GM21786 (cell line): ENCODE measurements around the gene BASP1.

ENCODE experiments used
- ATAC-seq: cut with Tn5 transposase; IDR thresholded peaks from one replicate; pipeline ENCODE4 v1.9.1; 2021; ENCODE audit not compliant: unreplicated experiment

Gene BASP1, protein sequence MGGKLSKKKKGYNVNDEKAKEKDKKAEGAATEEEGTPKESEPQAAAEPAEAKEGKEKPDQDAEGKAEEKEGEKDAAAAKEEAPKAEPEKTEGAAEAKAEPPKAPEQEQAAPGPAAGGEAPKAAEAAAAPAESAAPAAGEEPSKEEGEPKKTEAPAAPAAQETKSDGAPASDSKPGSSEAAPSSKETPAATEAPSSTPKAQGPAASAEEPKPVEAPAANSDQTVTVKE

DNA sequence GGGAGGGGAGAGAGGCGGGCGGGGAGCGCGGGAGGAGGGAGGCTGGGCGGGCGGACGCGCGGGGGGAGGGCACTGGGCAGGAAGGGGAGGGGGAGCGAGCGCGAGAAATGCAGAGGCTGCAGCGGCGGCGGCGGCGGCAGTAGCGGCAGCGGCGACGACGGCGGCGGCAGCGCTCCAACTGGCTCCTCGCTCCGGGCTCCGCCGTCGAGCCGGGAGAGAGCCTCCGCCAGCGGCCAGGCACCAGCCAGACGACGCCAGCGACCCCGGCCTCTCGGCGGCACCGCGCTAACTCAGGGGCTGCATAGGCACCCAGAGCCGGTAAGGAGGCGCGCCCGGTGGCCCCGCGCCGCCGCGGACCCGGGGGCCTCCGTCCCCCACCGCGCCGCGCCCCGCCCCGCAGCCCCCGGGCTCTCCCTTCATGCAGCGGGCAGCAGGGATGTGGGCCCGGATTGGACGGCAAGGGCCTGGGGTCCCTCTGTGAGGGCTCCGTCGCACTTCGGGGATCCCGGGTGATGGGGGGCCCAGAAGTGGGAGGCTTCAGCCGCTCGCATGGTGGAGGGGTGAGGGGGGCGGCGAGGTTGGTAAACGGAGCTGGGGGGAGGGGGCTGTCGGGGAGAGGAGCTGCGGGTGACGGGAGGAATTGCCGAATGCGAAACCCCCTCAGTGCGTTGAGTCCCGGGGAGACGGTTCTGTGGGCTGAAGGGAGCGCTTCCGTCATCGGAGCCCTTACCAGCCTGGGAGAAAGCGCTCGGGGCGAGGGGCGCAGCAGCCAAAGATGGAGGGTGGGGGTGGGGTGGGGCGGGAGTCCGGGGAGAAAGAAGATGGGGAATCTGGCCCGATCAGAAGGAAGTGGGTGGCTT is at the start of gene BASP1:
TSS of gene BASP1 (plus strand) at position 139 of the 860 bp plus-strand sequence. CDS start 57,586 bp downstream, outside the sequence.
- peak; percentile 27 for ATAC-seq

DNA sequence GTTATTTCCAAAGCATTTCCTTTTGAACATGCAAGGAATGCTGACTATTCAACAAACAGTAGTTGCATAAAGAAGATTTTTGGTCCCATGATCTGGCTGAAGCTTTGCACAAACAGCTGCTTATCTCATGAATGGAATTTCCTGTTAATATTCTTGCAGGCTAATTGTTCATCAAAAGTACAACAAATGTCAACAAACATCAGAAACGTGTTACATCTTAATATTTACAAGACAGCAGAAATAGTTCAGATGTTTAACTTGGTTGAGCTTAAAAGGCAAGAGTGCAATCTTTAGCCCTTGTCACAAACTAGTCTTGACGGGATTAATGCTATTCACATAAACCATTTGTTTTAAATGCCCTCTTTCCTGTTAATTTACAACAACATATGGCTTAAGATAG is 47.9 kb upstream of the BASP1 start:
- ATAC-seq: no peak

DNA sequence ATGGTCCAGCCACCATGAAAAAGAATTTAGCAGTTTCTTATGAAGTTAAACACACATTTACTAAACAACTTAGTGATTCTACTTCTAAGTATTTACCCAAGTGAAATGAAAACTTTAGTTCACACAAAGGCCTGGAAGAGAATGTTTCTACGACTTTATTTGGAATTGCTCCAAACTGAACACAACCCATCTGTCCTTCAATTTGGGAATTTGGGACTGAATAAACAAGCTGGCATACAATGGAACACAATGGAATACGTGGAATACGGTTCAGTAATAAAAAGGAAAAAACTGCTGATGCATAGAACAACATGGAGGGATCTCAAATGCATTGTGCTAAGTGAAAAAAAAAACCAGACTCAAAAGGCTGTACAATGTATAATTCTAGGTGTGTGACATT is 44.6 kb upstream of the BASP1 start:
- ATAC-seq: no peak

DNA sequence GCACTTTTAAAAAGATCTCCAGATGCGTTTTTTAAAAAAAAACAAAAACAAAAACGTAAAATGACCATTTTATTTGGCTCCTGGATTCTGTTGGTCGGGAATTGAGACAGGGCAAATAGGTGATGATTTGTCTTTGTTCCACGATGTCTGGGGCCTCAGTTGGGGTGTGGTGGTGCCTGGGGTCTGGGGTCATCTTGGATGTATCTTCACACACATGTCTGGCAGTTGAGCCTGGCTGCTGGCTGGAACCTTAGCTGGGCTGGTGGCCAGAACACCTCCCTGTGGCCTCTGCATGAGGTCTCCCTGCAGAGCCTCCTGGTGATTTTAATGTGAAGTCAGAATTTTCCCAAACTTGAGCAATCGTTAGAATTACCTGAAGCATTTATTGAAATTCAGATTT is 42.5 kb upstream of the BASP1 start:
- ATAC-seq: no peak

DNA sequence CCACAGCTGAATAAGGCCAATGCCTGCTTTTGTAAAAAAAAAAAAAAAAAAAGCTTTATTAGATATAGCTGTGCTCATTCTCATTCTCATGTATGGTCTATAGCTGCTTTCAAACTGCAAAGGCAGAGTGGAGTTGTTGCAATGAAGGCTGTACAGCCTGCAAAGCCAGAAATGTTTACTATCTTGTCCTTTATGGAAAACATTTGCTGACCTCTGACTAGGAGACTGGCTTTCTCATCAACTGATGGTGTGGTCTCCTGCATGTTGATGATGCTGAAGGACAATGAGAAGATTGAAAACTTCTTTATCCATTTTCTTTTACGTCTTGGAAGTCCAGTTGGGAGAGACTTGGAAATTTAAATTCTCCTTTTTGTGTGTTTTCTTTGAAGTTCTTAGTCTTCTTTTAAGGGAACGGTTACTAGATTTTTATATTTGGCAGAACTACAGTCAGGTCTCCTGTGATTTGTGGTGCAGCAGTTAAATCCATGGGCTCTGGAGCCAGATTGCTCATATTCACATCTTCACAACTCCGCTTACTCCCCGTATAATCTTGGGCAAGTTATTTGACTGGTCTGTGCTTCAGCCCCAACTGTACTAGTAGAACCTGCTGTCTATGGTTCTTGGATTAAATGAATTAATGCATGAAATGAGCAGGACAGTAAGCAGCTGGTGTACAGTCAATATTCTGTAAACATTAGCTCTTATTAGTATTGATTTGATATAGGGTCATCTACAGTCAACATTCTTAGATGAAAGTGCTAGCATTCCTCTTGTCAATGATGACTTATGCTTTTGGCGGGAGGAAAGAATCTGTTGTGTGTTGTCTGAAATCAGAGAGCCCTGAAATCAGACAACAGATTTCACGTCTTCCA is 39.7 kb upstream of the BASP1 start:
- ATAC-seq: no peak

DNA sequence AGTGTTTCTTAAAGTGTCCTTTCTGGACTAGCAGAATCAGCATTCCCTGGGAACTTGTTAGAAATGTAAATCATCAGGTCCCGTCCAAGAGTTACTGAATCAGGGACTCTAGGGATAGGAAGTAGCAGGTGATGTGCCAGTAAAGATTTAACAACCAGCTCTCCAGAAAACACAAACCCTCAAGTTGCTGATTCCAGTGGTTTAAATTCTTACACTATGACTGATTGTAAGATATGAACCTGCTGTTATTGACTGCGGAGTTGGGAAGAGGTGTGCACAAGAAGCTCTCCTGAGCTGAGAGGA is 39.1 kb upstream of the BASP1 start:
- ATAC-seq: no peak

DNA sequence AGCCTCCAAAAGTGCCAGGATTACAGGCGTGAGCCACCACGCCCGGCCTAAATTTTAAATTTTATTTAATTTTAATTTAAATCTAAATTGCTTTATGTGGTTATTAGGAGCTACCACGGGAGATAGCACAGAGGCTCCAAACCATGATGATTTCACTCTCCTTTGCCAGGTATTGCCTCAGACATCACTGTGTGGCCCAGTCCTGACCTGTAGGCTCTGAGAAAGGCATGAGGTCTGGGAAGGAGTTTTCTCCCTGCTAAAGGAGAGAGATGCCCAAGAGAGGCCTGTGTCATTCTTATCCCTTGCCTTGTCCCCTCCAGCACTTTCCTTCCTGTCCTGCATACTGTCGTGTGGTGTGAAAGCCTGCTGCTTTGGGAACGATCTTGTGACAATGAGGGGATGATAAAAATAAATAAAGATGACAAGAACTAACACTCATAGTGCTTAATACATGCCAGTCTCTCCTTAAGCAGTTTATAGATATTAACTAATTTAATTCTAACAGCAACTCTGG is 37.0 kb upstream of the BASP1 start:
- ATAC-seq: no peak

DNA sequence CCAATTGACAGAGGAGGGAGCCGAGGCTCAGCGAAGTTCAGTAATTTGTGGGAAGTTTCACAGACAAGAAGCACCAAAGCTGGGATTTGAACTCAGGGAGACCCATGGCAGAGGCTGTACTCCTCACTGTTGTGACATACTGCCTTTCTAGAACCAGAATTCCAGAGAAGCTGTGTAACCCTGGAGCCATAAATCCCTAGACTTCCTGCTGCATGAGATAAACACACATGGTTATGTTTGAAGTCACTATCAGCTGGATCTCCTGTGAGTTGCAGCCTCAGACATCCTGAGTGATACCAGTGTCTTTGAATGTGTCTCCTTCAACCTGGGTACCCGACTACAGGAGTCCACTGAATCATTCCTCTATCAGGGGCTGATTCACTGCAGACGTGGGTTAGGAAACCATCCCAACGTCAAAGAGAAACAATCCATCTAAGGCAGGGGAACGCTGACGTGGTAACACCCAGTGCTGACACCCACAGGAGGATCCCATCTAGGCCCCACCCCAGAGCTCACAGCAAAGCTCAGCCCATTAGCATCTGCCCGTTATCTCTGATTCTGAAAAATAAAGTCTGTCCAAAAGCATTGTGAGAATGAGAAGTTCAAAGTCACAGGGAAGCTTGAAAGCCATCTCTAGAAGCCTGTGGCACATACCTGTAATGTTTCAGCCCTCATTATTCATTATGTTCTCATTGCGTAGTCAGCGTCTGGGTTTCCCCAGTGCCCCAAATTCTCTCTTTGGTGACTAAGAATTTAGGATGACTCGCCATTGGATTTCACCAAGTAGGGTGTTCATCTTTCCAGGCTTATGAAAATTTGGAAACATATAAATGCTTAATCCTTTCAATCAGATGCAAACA is 36.3 kb upstream of the BASP1 start:
- ATAC-seq: no peak

DNA sequence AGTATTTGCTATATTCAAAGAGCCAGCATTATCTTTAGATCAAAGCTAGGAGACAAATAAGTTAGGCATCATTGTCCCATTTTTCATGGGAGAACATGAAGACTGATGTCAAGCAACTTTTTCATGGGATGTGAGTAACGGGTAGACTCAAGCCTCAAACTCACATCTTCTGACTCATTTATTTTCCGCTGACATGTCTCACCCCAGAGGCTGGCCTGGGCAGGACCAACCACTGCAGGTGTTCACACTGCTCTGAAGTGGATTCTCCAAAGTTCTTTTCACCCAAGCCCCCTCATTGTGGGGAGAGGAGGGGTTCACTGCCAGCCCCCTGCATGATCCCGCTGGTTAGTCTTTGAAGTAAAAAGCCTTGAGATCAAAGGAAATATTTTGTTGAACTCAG is 34.9 kb upstream of the BASP1 start:
- no peak for ATAC-seq

DNA sequence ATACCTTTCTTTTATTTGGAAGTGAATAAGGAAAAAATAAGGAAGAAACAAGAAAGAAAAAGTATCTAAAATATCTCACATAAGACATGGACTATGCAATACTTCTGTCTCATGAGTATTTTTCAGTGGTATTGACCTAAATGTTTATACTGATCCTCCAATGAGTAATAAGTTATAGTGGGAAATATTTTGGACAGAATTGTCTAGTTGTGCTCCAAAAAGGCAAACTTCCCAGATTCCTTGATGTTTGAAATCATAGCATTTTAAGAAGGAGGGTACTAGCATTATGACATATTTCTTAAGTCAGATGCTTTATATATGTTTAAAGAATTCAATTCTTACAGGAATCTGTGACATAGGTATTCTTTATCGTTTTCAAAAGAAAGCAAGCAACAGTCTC is 34.5 kb upstream of the BASP1 start:
- ATAC-seq: no peak

DNA sequence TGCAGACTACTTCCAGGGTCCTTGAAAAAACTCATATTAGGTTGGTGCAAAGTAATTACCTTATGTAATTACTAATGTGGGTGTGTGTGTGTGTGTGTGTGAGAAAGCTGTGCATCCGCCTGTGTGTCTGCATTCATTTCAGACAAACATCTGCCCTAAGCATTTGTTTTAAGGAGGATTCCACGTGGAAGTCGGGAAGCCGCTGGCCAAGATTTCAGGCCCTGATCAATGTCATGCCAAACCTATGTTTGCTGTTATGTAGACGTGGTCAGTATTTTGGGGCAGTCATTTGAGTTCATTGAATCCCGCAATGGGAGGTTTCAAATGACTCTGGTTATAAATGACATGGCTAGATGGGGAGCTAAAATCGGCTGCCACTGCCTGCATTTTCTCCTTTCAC is 33.6 kb upstream of the BASP1 start:
- no peak for ATAC-seq

DNA sequence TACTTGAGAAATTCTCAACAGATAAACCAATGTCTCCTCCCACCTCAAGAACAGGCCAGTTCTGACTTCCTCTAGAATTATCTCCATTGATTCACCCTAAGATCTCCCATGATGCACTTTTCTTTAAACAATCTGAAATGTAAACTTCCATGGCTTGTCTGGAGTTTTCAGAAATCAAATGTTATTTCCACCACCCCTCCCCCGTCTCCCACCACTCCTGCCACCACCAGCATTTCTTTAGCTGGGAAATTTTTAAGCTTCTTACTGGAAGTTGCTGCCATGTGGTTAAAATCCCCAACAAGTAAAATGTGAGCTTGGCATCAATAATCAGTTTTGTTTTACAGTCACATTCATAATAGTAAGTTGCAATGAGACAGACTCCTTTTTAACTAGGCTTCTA is 32.8 kb upstream of the BASP1 start:
- ATAC-seq: no peak

DNA sequence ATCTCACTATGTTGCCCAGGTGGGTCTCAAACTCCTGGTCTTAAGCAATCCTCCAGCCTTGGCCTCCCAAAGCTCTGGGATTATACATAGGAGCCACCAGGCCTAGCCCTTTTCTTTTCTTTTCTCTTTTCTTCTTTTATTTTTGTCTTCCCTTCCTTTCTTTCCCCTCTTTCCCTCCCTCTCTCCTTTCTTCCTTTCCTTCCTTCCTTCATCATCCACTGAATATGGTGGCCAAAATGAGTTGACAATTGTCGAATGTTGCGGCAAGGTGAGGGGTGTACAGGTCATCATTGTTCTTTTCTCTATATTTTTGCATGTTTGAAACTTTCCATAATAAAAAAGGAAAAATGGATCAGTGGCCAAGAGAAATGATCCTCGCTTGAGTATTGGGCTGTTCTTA is 32.1 kb upstream of the BASP1 start:
- ATAC-seq: no peak

DNA sequence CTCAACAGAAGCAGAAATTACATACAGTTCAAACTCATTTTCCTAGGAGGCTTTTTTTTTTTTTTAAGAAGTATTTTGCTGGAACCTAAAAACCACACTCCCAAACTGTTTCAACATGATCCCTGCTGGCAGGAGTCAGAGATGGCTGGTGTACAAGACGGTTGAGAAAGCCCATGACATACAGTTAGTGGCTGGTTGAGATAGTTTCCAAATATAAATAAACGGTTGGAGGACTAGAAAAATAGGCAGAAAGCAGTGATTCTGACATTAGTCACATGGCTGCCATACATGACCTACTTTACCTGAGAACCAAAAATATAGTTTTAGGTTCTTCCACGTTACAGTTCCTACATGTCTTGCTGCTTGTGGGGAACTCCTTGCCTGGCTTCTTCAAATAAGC is 31.7 kb upstream of the BASP1 start:
- no peak for ATAC-seq

DNA sequence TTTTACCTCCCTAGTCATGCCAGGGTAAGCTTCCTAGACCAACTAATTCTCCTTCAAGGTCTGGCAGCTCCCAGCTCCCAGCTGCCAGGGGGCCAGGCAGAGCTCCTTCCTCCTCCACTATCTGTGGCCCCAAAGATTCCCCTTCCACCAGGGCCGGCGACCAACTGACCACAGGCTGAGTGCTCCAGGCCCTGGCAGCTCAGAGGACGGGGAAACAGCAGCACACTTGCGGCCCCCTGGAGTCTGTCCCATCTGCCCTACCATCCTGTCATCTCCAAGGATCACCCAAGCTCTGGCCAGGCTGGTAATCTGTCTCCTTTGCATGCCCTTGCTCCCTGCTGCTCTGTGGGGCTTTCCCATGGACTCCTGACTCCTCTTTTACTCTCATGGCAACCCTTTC is 31.2 kb upstream of the BASP1 start:
- ATAC-seq: no peak

DNA sequence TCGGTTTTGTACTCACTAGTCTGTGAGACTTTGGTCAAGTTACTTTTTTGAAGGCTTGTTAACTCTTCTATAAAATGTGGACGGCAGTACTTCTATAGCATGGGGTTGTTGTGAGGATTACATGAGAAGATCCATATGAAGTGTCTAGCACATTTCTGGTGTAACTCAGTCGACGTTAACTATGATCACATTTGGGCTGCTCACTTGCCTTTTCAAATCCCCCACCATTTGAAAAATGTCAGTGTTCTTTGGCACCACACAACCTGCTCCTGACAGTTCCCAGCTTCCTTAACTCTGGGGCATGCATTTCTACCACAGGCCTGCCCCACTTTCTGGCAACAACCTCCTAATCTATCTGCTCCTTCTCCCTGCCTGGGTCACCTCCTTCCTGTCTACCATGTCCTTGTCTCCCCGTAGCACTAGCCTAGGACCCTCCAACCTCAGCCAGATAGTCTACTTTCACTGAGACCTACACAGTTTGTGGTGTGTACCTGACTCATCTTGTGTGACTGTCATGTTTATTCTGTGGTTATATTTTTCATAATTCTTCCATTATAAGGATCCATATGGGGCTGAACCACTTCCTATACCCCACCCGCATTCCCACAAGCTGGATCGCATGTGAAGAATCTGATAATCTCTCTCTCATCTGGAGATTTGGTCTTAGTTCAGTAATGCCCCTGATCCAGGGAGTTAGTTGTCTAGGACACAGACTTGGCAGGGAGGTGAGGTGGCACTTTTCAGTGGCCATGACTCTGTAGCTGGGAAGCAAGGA is 30.2 kb upstream of the BASP1 start:
- ATAC-seq: no peak

DNA sequence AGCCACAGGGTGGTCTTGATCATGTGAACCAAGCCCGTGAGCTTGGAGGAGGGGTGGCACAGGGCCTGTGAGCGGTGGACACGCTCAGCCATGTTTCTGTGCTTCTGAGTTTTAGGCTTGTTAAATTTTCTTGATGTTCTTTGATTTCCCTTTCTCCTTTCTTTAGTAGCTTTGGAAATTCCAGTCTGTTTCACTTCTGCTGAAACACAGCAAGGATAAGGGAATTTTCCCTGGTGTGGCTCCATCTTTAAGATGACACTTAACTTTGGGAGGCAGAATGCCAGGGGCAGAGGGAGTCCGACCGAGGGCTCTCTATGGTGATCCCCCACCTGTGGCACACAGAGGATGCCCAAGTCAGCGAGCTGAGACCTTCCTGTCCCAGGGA is 29.7 kb upstream of the BASP1 start:
- ATAC-seq: no peak

DNA sequence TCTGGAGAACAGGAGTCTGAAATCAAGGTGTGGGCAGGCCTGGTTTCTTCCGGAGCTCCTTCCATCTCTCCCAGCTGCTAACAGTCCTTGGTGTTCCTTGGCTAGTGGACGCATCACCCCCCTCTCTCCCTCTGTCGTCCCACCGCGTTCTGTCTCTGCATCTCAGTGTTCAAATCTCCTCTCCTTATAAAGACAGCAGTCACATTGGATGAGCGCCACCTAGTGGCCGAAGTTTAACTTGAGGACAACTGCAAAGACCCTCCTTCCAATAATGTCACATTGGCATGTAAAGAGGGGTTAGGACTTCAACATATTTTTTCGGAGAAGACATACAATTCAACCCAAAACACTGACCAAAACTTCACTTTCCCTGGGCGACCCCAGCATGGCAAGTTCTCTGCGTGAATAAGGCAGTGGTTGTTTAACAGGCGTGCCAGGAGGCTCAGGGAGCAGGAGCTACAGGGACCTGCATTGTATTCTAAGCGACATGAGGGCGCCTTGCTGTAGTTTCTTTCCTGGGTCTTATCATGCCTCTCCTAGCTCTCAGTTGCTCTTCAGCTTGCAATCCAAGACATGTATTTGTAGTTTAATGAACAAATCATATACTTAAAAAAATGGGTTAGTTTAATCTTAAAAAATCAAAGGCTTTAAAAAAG is 27.9 kb upstream of the BASP1 start:
- ATAC-seq: no peak

DNA sequence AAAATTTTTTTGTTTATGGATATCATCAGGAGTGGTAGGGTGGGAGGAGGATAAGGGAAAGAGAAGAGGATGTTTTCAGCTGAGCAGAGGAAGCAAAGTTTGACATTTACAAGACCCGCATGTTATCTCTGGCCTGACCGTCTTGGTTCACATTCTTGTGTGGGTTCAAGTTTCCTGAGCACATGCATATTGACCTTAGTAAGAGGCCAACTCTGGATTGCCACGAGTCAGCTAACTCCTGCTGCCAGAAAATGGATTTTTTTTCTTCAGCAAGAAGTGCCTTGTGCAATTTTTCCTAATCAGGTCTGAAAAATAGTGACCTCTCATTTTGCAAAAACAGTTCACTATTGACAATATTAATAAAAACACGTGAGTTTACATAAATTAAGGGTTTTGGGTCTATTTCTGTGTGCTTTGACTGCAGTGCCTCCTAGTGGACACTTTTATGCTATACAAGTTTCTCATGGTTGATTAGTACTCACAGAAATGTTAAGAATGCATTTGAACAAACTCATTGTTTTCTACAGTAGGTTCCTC is 27.1 kb upstream of the BASP1 start:
- ATAC-seq: peak; percentile 44
